HG03097 (cell line): ENCODE data around the gene TANGO6.

Experiments
- ATAC-seq: cut with Tn5 transposase; IDR thresholded peaks from one replicate; pipeline ENCODE4 v1.9.1; 2021; ENCODE audit not compliant: unreplicated experiment, low FRiP score

The TANGO6 gene

DNA sequence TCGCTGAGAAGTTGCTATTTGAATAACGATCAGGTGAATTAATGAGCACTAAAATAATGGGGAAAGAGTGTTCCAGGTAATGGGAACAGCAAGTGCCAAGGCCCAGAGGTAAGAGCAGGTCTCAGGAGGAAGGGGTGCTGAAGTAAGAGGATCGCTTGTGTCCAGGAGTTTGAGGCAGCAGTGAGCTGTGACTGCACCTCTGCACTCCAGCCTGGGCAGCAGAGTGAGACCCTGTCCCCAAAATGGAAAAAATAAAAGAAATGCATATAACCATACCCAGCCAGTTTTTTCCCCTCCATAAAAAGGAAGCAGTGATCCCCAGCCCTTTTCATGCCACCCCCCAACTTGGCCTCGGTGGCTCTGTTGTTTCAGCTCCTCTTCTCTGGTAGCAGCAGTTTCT lies 245.4 kb downstream of the TANGO6 start:
- ATAC-seq, result no peak

DNA sequence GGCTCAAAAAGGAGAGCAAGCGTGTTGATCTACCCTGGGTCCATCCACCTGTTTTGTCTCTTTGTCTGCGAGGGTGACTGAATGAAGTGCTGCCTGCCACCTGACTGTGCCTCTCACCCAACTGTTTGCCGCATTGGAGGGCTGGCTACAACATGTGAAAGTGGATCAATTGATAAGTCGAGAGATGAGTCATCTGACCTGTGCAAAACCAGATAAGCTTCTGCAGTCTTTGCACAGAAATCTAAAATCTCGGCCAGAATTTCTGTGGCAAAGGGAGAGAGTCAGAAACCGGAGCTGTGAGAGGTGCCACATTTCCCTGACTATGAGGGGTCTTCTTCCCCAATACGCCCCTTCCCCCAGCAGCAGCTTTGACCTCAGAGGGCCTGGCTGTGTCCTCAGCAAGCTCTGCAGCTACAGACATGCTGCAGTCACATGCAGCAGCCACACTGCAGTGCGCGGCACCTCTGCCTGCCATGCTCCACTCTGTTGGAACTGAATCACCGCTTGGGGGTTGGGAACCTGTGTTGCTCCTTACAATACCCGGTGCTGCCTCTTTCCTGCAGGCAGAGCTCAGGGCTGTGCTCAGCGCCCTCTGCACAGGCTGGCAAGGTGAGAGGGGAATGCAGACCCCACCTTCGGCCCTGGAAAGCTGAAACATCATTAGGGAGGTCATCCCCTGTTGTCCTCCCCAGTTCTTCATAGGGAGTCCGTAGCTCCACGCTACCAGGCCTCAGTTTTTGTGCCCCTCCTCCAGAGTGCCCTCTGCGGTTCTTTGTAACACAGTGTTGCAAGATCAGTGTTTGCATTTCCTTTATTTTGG lies 246.0 kb downstream of the TANGO6 start:
- ATAC-seq, result no peak

DNA sequence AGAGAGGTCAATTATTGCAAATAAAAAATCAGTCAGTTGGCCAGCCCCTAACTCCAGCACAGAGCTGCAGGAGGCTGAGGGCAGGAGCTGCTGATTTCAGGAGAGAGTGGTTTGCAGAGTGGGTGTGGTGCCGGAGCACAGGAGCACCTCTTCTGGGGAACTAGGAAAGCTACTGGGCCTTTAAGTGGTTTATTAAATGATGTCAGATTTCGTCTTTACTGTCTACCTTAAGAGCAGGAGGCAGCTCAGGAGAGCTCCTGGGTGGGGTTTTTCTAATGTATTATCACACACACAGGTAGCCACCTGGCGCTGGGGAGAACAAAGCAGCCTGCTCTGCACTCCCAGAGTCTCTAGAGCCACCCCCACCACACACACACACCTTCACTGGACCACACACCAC lies 250.6 kb downstream of the TANGO6 start:
- ATAC-seq, result no peak

DNA sequence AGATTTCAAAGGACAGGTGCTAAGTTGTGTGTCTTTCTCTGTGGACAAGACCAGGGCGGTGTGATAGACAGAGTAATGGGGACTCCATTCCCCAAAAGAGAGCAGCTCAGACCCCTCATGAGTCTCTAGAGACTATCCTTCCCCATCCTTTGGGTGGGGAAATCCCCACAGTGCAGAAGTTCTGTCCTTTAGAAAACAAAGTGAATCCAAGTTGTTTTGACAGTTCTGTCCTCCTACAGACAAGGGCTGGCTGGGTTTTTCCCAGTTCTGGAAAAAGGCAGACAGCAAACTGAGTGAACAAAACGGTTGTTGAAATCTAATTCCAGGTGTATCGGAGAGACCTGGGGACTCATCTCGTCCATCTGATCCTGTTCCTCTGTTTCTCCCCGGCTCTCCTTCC lies 251.2 kb downstream of the TANGO6 start:
- ATAC-seq, result no peak

DNA sequence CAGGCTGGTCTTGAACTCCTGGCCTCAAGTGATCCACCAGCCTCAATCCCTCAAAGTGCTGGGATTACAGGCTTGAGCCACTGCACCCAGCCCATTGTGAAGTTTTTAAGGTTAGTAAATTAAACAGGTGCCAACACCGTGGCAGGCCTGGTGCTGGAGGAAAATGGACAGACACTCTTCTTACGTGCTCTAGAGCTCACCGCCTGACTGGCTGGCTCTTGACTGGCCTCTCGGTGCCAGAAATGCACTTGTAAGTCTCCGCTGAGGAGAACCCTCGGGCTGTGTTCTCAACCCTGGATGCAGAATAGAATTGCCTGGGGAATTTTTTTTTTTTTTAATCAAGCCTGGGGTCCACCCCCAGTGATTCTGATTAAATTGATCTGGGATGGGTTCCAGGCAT lies 251.9 kb downstream of the TANGO6 start:
- no peak for ATAC-seq

DNA sequence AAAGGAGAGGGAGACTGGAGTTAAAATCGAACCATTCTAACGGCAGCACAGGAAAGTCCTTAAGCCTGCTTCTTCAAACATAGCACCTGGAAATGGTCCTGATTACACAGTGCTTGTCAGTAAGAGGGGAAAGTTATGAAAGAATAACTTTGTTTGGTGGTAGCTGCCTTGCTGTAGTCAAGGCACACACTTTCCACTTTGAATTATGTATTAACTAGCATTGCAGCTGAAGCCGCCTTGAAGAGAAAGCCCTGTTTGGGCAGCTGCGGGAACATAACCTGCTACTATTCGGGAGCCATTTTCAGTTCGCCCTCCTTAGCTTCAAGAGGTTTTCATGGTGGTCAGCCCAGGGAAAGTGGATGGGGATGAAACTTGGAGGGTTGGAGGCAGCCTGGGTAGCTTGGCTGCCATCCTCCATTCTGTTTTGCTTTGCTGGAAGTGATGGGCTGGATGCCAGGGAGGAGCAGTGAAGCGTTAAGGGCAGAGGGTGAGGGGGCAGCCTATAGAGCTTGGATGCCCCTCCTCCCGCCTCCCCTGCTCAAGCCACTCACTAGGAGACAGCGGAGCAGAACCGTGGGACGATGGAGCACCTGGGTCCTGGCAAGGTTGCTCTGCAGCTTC lies 256.9 kb downstream of the TANGO6 start:
- ATAC-seq, result no peak

DNA sequence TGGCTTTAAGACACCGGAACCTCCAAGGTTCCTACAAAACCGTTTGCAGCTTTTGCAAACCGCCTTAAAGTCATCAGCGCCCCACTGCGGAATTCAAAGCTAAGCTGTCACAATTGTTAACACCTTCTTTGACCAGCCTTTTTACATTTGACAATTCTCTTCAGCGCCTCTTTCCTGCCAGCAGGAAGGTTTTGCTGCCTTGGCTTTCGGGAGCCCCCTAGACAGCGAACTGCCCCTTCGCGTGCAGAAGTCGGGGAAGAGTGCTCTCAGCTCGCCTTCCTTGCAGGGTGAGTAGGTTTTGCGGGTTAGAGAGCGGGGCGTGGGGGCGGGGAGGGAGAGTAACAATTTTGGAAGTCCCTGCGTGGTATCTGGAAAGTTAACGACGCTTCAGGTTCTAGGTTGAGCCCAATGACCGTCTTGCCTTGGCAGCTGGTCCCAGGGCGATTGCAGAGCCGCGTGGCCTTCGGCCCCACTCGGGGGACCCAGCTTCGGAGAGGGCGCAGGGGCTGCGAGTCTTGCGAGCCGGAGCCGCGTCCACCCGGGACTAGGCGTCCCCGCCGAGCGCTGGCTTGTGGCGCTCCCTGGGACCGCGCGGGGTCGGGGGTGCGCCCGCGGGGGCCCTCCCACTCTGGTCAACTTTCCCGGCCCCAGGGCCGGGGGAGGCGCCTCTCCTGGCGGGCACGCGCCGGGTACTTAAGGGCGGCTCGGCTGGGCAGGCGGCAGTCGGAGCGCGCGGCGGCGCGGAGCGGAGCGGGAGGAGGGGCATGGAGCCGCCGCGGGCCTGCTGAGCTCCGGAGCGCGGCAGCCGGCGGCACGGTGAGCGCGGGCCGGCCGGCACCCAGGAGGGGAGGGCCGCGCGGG lies 262.4 kb downstream of the TANGO6 start, which contains the start of gene HAS3:
HAS3 (plus strand) TSS at position 153 of the 861 bp plus-strand sequence. CDS start 3,743 bp downstream, outside the sequence.
- no peak for ATAC-seq

DNA sequence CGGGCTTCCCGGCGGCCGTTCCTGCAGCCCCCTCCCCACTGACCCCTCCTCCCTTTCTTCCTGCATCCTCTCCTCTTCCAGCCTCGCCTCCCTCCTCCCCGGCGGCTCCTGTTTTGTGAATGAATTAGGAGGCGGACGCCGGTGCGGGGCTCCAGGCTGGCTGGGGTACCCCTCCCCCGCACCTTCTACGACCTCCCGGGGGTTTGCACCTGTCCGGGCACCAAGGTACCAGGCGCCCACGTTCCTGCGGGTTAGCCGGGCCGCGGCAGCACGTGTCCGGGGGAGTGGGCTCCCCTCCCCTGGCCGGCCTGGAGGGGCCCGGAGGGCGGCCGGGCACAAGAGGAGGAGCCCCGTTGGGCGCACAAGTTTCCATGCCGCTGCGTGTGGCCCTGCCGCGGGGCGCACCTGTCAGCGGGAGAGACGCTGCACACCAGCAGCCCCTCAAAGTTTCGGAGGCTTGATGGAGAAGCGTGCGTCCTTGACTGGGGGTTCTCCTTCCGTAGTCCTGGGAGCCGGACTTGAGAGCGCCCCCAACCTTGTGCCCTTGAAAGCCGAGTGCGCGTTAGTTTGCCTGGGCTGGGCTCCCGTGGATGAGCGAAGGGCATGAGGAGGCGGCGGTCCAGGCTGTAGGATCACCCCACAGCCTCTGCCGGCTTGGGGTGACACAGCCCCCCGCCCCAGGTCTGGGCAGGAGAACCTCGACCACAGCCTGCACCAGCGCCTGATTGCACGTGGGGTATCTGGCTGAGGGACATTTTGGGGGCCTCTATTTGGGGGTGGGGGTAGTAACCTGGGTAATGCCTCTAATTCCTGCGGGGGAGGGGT lies 263.4 kb downstream of the TANGO6 start:
- no peak for ATAC-seq

DNA sequence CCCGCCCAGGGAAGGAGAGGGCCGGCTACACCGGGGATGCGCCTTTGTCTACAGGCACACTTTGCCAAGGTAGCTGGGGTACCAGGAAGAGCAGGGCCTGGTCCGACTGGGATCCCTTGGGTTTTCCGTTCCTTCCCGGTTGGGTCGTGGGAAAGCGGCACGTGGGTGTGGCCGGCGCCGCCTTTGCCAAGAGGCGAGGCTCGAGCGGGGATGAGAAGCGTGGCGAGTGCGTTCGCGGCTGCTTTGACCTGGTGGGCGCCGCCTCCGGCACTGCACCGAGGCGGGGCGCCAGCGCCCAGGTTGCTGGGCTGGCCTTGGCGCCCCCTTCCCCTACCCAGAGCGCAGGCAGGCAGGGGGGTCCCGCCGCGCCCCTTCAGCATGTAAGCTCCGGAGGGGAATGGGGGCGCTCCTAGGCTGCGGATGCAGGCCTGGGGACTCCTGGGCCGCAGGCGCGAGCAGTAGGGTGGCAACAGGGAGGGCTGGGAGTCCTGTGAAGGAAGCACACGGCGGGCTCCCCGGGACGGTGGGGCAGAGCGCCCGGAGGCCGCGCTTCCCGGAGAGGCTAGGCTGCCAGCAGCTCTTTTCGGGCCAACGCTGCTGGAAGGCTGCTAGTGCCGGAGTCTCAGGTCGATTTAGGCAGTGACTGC lies 264.1 kb downstream of the TANGO6 start:
- no peak for ATAC-seq

DNA sequence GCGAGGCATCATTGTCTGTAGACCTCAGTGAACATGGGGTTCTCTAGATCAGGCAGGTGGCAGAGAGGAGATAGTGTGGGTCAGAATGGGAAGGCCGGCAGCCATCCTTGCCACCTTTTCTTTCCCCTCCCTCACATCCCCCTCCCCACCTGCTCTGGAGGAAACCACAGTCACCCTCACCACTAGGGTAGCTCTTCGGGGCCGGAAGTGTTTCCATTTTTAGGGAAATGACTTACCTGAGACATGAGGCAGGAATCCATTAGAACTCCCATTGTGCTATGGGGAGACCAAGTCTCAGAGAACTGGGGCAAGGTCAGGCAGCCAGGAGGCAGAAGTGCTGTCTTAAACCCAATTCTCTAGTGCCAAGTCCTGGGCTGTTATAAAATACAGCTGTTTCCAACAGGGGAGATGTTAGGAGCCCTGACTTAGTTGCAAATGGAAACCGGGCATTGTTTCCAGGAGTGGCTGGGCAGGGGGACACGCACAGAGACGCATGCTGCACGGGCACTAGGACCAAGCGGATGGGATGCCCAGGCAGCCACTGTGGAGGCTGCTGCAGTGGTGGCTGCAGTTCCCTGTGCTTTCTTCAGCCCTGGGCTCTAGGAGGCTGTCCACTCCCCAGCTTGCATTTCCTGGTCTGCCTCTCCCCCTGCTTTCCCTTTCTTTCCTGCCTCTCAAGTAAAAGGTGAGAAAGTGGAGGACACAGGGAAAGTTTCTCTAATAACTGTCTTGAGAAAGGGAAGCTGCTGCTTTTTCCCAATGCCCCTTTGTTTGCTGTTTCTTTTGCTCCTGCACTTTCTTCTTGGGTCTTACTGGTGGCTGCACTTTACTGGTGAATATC lies 265.0 kb downstream of the TANGO6 start:
- ATAC-seq, result no peak

DNA sequence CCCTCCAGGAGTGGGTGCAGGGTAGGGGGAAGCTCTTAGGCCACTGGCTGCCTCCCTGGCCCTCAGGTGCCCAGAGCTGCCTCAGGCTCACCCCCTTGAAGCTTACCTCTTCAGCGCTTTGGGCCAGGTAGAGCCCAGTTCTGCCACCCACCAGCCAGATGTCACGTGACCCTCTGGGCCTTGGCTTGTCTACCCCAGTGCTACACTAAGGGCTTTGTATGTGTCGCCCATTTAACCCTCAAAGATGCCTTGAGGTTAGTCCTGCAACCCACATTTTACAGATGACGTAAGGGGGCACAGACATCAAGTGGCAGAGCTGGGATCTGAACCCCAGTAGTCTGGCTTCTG lies 265.5 kb downstream of the TANGO6 start:
- no peak for ATAC-seq

DNA sequence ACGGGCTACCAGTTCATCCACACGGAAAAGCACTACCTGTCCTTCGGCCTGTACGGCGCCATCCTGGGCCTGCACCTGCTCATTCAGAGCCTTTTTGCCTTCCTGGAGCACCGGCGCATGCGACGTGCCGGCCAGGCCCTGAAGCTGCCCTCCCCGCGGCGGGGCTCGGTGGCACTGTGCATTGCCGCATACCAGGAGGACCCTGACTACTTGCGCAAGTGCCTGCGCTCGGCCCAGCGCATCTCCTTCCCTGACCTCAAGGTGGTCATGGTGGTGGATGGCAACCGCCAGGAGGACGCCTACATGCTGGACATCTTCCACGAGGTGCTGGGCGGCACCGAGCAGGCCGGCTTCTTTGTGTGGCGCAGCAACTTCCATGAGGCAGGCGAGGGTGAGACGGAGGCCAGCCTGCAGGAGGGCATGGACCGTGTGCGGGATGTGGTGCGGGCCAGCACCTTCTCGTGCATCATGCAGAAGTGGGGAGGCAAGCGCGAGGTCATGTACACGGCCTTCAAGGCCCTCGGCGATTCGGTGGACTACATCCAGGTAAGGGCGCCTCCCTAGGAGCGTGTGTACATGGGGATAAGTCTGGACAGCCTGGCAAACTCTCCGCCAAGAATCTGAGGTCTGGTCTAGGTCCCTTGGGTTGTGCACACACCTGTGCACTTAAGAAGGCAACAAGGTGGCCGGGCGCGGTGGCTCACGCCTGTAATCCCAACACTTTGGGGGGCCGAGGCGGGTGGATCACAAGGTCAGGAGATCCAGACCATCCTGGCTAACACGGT lies 266.3 kb downstream of the TANGO6 start:
- ATAC-seq, result no peak

DNA sequence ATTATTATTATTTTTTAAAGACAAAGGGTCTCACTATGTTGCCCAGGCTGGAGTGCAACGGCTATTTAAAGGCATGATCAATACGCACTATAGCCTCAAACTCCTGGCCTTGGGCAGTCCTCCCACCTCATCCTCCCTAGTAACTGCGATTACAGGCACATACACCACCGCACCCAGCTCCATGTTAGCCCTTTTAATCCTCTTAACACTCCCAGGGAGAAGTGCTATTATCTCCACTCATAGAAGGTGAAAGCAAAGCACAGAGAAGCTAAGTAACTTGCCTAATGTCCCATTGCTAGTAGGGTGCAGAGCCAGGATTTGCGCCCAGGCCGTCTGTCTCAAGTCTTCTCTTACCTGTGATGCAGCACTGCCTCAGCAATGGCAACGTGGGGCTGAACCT lies 267.1 kb downstream of the TANGO6 start:
- no peak for ATAC-seq

DNA sequence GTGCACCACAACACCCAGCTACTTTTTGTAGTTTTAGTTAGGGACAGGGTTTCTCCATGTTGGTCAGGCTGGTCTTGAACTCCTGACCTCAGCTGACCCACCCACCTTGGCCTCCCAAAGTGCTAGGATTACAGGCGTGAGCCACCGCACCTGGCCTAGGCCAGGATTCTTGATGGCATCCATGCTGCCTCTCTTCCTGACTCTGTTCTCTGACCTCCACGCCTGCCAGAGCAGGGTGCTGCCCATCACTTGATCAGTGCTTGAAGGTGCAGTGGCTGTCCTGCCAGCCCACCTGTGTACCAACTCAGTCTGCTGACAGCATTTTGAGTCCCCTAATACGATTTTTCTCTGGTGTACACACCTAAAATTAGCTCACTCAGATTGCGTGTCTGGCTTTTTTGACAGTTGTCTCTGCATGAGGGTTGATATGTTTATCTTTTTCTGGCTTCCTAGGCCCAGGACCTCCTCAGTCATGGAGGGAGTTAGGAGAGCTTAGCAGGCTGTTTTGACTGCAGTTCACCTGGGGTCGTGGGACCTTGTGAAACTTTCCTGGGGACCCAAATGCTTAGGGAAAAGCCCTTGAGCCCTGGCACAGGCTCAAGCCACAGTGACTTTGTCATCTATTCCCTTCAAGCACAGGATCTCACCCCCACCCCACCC lies 268.0 kb downstream of the TANGO6 start:
- no peak for ATAC-seq

DNA sequence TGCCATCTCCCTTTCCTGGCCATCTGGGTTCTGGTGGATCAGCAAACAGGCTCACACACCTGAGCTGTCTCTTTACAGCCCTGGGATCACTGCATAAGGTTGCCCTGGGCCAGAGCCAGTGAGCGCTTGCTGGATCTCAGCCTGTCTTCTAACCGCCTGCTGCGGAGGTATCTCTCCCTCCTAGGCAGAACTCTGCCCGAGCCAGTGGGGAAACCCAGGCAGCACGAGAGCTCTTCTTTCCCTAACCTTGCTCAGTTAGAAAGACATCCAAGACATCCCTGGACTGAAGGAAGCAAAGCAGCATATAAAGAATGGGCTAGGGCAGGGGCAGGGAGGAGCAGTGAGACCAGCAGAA lies 268.5 kb downstream of the TANGO6 start:
- no peak for ATAC-seq

DNA sequence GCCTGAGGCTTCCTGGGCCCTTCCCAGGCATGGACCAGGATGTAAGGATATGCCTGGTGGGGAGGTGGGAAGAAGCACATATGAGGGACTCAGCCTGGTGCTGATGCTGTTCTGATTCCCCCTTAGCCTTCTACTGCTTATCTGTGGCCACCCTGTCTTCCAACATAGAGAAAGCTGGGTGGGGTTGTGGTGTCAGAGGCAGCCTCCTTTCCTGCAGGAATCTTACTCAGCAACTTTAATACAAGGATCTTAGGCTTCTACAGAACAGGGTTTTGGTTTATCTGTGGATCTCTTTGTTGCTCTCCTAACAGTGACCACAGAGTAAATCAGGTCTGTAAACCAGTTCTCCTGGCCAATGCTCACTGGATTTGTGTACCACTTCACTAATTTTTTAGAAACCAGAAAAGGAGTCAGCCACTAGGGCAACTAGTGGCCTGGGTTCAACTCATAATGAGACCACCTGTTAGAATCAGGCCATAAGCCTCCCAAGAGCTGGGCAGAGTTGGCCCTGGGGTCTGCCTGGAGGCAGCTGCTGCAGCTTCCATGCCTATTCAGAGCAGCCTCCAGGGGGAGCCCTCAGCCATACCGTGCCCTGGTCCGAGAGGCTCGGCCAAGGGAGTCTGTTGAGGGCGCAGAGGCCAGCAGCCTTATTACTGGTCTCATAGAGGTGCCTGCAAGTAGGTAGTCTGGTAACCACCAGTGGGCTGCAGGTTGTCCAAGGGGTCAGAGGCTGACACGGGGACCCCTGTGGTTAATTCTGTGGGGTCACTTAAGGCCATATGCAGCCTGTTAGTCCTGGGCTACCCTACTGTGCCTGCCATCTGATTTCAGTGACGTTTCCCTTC lies 269.2 kb downstream of the TANGO6 start:
- ATAC-seq, result no peak

DNA sequence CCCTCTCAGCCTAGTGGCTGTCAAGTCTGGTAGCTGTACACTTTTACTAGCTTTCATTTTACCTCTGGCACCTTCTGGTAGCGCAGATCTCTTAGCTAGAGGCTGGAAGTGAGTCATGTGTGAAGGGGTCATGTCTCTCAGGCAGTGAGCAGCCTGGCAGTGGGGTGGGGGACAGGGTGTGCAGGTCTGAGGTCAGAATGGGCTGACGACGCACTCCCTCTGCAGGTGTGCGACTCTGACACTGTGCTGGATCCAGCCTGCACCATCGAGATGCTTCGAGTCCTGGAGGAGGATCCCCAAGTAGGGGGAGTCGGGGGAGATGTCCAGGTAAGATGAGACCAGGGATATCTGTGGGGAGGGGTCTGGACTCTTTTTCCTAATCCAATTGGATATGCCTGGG lies 269.9 kb downstream of the TANGO6 start:
- ATAC-seq, result no peak
